PFSK-1 (cell line): ENCODE measurements around the gene SPTBN4.

Source experiments
- FOXP2 ChIP-seq: optimal IDR thresholded peaks from 2 replicates; pipeline ENCODE3; 2011; ENCODE audit warnings: borderline replicate concordance, control low read depth, inconsistent platforms; ENCODE audit not compliant: insufficient read depth; ENCODE audit errors: extremely low read length, extremely low read depth
- TAF1 ChIP-seq: IDR thresholded peaks from 2 replicates; pipeline ENCODE4 v1.6.1; 2012; ENCODE audit warnings: low read length, control low read depth, borderline replicate concordance; ENCODE audit not compliant: insufficient read depth

- TF ChIP-seq FOXP2 (no peak), TAF1 (no peak)
These were observed 4.3 kb downstream of the SPTBN4 start for GRCh38 chr19:40471111-40471510.
